GM12878 (cell line): Measurements from ENCODE around the gene EIF4ENIF1. TPM values are rescaled to one million over a fixed set of nuclear protein-coding genes. Genes with fewer than 3 reads are reported as not detected.

Source experiments
- ATAC-seq: fragments of 200-7000 bp; cut with Tn5 transposase; 3 replicates; pipeline ENCODE4 v1.9.1; 2020; ENCODE audit warnings: mild to moderate bottlenecking, moderate library complexity
- BruUV-seq: library from RNA; stranded (reverse); fragments of 400-500 nt; replicated peaks from 2 replicates; lab custom pipeline; 2021; lab: Mats Ljungman, UMichigan
- CTCF ChIA-PET: fragments of 300-600 bp; sonication (Branson Sonifier 250); formaldehyde crosslinking; extraction: SDS; loops from one replicate; lab custom pipeline; 2021; ENCODE audit warnings: inconsistent platforms; lab: Yijun Ruan, JAX
- POLR2A ChIA-PET: fragments of 350-600 bp; formaldehyde crosslinking; extraction: SDS; loops from one replicate; lab custom pipeline; 2021; ENCODE audit warnings: inconsistent platforms; lab: Charles Lee
- RAD21 ChIA-PET: fragments of 300-600 bp; sonication (Branson Sonifier 250); formaldehyde crosslinking; loops from one replicate; lab custom pipeline; 2023; ENCODE audit warnings: antibody characterized with exemption; ENCODE audit not compliant: unreplicated experiment; lab: Charles Lee
- SMC1A ChIA-PET: fragments of 300-600 bp; sonication (Branson Sonifier 250); formaldehyde crosslinking; loops from one replicate; lab custom pipeline; 2023; ENCODE audit not compliant: unreplicated experiment, uncharacterized antibody; lab: Charles Lee
- DNase-seq: peaks from one replicate; pipeline ENCODE4 v3.0.0-alpha.2; 2011; ENCODE audit warnings: low read depth, low spot score
- FAIRE-seq: peaks from 3 replicates; lab custom pipeline; 2011; peaks lifted over from hg19 to GRCh38; lab: Jason Lieb, UNC
- H2AFZ ChIP-seq: 2 replicates; pipeline ENCODE4 v1.6.0; 2011; ENCODE audit warnings: low read depth, low read length, control low read depth; ENCODE audit not compliant: control insufficient read depth
- H3K27ac ChIP-seq: 2 replicates; pipeline ENCODE4 v1.5.1; 2011; ENCODE audit warnings: control low read depth; ENCODE audit not compliant: control insufficient read depth, insufficient read depth
- H3K27me3 ChIP-seq, 2 experiments: replicated peaks in 1 of 2; 2 replicates each; pipeline versions ENCODE4 v1.6.0 to v1.6.1; 2011; ENCODE audit warnings: low read length in 1 of 2; ENCODE audit not compliant: control insufficient read depth in 2 of 2, insufficient read depth in 2 of 2
- H3K36me3 ChIP-seq, 2 experiments: 2 replicates each; pipeline ENCODE4 v1.5.1; 2011; ENCODE audit warnings: low read length in 1 of 2; ENCODE audit not compliant: control insufficient read depth in 2 of 2, insufficient read depth in 2 of 2
- H3K4me1 ChIP-seq: 2 replicates; pipeline ENCODE4 v1.6.1; 2011; ENCODE audit warnings: mild to moderate bottlenecking, low read length, moderate library complexity, mixed read lengths; ENCODE audit not compliant: control insufficient read depth, insufficient read depth
- H3K4me2 ChIP-seq: 2 replicates; pipeline ENCODE4 v1.6.0; 2011; ENCODE audit warnings: control low read depth; ENCODE audit not compliant: control insufficient read depth, insufficient read depth
- H3K4me3 ChIP-seq: fragments of 200-600 bp; sonication (generic); 2 replicates; pipeline ENCODE4 v1.5.1; 2016
- H3K79me2 ChIP-seq: 2 replicates; pipeline ENCODE4 v1.6.0; 2011; ENCODE audit warnings: low read length; ENCODE audit not compliant: control insufficient read depth, insufficient read depth
- H3K9ac ChIP-seq: 2 replicates; pipeline ENCODE4 v1.8.0; 2011; ENCODE audit warnings: low read length, control low read depth, mixed read lengths; ENCODE audit not compliant: control insufficient read depth, insufficient read depth
- H3K9me3 ChIP-seq: replicated peaks from 3 replicates; pipeline ENCODE4 v1.5.1; 2011; ENCODE audit warnings: mild to moderate bottlenecking, low read length; ENCODE audit not compliant: control insufficient read depth, insufficient read depth
- H4K20me1 ChIP-seq: 2 replicates; pipeline ENCODE4 v1.6.0; 2011; ENCODE audit not compliant: control insufficient read depth, insufficient read depth
- ATF7 ChIP-seq: fragments of 450-650 bp; IDR thresholded peaks from 2 replicates; pipeline ENCODE4 v1.6.1; 2016; ENCODE audit warnings: low read depth, mild to moderate bottlenecking
- BACH1 ChIP-seq: fragments of 450-650 bp; IDR thresholded peaks from 2 replicates; pipeline ENCODE4 v1.6.1; 2017; ENCODE audit warnings: mild to moderate bottlenecking, borderline replicate concordance
- BRCA1 ChIP-seq: IDR thresholded peaks from 2 replicates; pipeline ENCODE4 v1.6.1; 2011; ENCODE audit warnings: low read depth, low read length, improper control_type of control experiment
- CBFB ChIP-seq: IDR thresholded peaks from 2 replicates; pipeline ENCODE4 v1.6.1; 2016; ENCODE audit warnings: antibody characterized with exemption, low read depth
- CBX5 ChIP-seq: sonication (generic); IDR thresholded peaks from 2 replicates; pipeline ENCODE4 v1.6.1; 2016; ENCODE audit warnings: low read depth, moderate library complexity, mild to moderate bottlenecking, inconsistent platforms
- CHD1 ChIP-seq: IDR thresholded peaks from 2 replicates; pipeline ENCODE4 v1.6.1; 2012; ENCODE audit warnings: low read depth, low read length, improper control_type of control experiment
- CREB1 ChIP-seq: IDR thresholded peaks from 2 replicates; pipeline ENCODE4 v1.6.1; 2012; ENCODE audit warnings: low read depth, mild to moderate bottlenecking, inconsistent platforms
- E2F8 ChIP-seq: fragments of 450-650 bp; IDR thresholded peaks from 2 replicates; pipeline ENCODE4 v1.6.1; 2018; ENCODE audit warnings: mild to moderate bottlenecking, low read depth, moderate library complexity; ENCODE audit not compliant: partially characterized antibody
- EGR1 ChIP-seq, 2 experiments: IDR thresholded peaks; 1 replicate in 1 of 2; 2 replicates in 1 of 2; pipeline ENCODE4 v1.6.1; 2011 to 2012; ENCODE audit warnings: low read depth in 2 of 2, low read length in 2 of 2, borderline replicate concordance in 1 of 2, mild to moderate bottlenecking in 1 of 2, moderate library complexity in 1 of 2
- GATAD2B ChIP-seq: fragments of 450-650 bp; conservative IDR thresholded peaks from 2 replicates; pipeline ENCODE4 v1.6.1; 2017; ENCODE audit warnings: low read depth, mild to moderate bottlenecking, moderate library complexity
- HCFC1 ChIP-seq: fragments of 150-350 bp; IDR thresholded peaks from 2 replicates; pipeline ENCODE4 v1.6.1; 2014; ENCODE audit warnings: low read length
- HDGF ChIP-seq: fragments of 450-650 bp; IDR thresholded peaks from 2 replicates; pipeline ENCODE4 v1.6.1; 2016; ENCODE audit warnings: antibody characterized with exemption
- IRF4 ChIP-seq: IDR thresholded peaks from 2 replicates; pipeline ENCODE4 v1.6.1; 2011; ENCODE audit warnings: low read depth, low read length
- MYB ChIP-seq: fragments of 150-350 bp; IDR thresholded peaks from 2 replicates; pipeline ENCODE4 v1.6.1; 2014; ENCODE audit warnings: mild to moderate bottlenecking, low read depth, low read length, borderline replicate concordance
- NFIC ChIP-seq: IDR thresholded peaks from 2 replicates; pipeline ENCODE4 v1.6.1; 2012; ENCODE audit warnings: low read depth, mild to moderate bottlenecking, inconsistent platforms, low read length, moderate library complexity
- NR2C1 ChIP-seq: fragments of 450-650 bp; IDR thresholded peaks from 2 replicates; pipeline ENCODE4 v1.6.1; 2017; ENCODE audit warnings: antibody characterized with exemption, mild to moderate bottlenecking, moderate library complexity
- NRF1 ChIP-seq: conservative IDR thresholded peaks from 2 replicates; pipeline ENCODE4 v1.6.1; 2011; ENCODE audit warnings: mild to moderate bottlenecking, low read depth, low read length, improper control_type of control experiment
- POLR2A ChIP-seq: IDR thresholded peaks from 2 replicates; pipeline ENCODE4 v1.6.1; 2011; ENCODE audit warnings: low read depth, mild to moderate bottlenecking, low read length
- RCOR1 ChIP-seq: conservative IDR thresholded peaks from 2 replicates; pipeline ENCODE4 v1.6.1; 2012; ENCODE audit warnings: low read depth, low read length, improper control_type of control experiment
- RFX5 ChIP-seq: IDR thresholded peaks from 2 replicates; pipeline ENCODE4 v1.6.1; 2011; ENCODE audit warnings: low read depth, low read length, improper control_type of control experiment
- SMC3 ChIP-seq: IDR thresholded peaks from 2 replicates; pipeline ENCODE4 v1.6.1; 2011; ENCODE audit warnings: low read length, improper control_type of control experiment, borderline replicate concordance
- STAT3 ChIP-seq: IDR thresholded peaks from 2 replicates; pipeline ENCODE4 v1.6.1; 2011; ENCODE audit warnings: low read depth, low read length, improper control_type of control experiment
- TCF12 ChIP-seq: IDR thresholded peaks from 2 replicates; pipeline ENCODE4 v1.6.1; 2011; ENCODE audit warnings: low read depth, mild to moderate bottlenecking, low read length
- ZNF217 ChIP-seq: fragments of 450-650 bp; IDR thresholded peaks from 2 replicates; pipeline ENCODE4 v1.6.1; 2017; ENCODE audit warnings: antibody characterized with exemption, mild to moderate bottlenecking
- WGBS: methylation state at CpG from one replicate; pipeline ENCODE4 v1.1.6; 2016; ENCODE audit warnings: low lambda C conversion rate; ENCODE audit not compliant: insufficient replicate concordance, insufficient coverage; ENCODE audit errors: missing lambda C conversion rate; 5-methylcytosine and 5-hydroxymethylcytosine counted together
- in situ Hi-C: fragments of 300-500 bp; cut with MboI; formaldehyde crosslinking; loops from 9 replicates; pipeline ENCODE4 v1.14.3; 2018; ENCODE audit warnings: mixed read lengths
- intact Hi-C: fragments of 100-400 bp; cut with micrococcal nuclease; formaldehyde crosslinking; loops from one replicate; pipeline ENCODE4 v1.14.2; 2022; ENCODE audit not compliant: unreplicated experiment
- polyA plus RNA-seq, 11 experiments: library from polyadenylated mRNA; depleted of rRNA in 4 of 11; unstranded in 6 of 11; stranded (reverse) in 5 of 11; fragments of >200 nt; fragmentation: Nextera tagmentation in 4 of 11; fragmentation: Illumina TruSeq in 1 of 11; extraction: Ambion mirVana in 4 of 11; extraction: Trizol in 1 of 11; gene quantifications; 1 replicate in 1 of 11; 2 replicates in 10 of 11; pipeline versions ENCODE4 v1.2.1 to v1.2.3, GENCODE V29; 2011 to 2016; ENCODE audit warnings: inconsistent platforms in 2 of 11, missing spikeins in 2 of 11, low read depth in 1 of 11
- total RNA-seq, 4 experiments: library from RNA; depleted of rRNA in 3 of 4; stranded (reverse); fragments of >200 nt in 3 of 4; fragmentation: Illumina TruSeq in 1 of 4; extraction: Trizol in 1 of 4; gene quantifications; 2 replicates each; pipeline versions ENCODE4 v1.2.1 to v1.2.3, GENCODE V29; 2013 to 2021

The EIF4ENIF1 gene
- total and polyA plus RNA-seq, 10 of the 15 experiments (the other 5 are each of a cell fraction or from before 2014, with no cell fraction given): 4.4 to 43.7 (median 24.4) TPM

DNA sequence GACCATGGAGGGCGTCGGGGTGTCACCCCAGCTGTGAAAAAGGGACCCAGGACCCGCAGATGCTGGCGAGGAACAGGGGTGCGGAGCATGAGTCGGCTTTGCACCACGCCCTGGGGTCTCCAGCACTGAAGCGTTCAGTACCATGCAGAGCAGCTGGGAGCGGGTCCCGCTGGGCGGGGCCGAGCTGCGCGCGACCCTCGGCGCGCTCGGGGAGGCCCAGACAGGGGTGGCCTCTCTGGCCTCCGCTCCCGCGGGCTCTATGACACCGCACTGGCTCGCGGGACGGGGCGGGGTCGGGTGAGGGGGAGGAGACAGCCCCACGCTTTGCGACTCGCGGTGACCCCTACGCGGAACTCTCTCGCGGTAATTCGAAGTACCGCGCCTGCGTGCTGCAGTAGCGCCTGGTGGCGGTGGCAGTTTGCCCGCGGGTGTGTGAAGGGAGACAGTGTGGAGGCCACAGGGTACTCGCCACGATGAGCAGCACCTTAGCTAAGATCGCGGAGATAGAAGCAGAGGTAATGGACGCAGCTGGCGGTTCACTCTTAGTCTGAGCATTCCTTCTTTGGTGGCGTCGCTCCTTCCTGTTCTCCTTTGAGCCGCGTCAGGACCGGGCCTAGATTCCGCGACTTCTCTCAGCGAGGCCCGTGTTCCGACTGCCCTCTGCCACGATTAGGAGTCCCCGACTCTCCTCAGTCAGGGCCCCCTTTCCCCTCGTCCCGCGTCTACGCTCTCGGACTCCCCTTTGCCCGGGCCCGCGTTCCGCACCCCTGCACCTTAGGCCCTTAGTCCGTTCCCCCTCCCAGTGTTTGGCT lies 90.2 kb downstream of the EIF4ENIF1 start, which contains the start of gene DRG1:
TSS of gene DRG1 (plus strand) at position 394 of the 812 bp plus-strand sequence. CDS start at position 474, 80 bp downstream.
- BruUV-seq: TSS peak; percentile 81
- Histone ChIP-seq H2AFZ (peak within 1 kb of the TSS; percentile 97), H3K79me2 (peaks cover 41% of the 10 kb centered on the region), H3K9me3 (no peaks in the 10 kb centered on the region), H3K27me3 (no peaks in the 10 kb centered on the region), H4K20me1 (no peaks in the 10 kb centered on the region), H3K4me2 (peak within 1 kb of the TSS; percentile 94), H3K36me3 (peaks cover 0 to 12% of the 10 kb centered on the region in 2 experiments), H3K4me1 (peaks cover 3% of the 10 kb centered on the region; the same call in 1 of the 2 replicates), H3K27ac (peak within 1 kb of the TSS; percentile 92), H3K4me3 (peak within 1 kb of the TSS; percentile 95), H3K9ac (peak within 1 kb of the TSS; percentile 99)
- intact Hi-C loops (loop anchor here (5.0 kb wide), 1 partner anchor 52 kb away; the partner anchor contains the start of gene PATZ1), in situ Hi-C loops (loop anchor here (5.0 kb wide), 1 partner anchor 52 kb away; the partner anchor contains the start of gene PATZ1)
- DNase-seq (peak; percentile 85), ATAC-seq (peak; percentile 99), FAIRE-seq (peak; percentile 64)
- ChIA-PET CTCF (interaction anchor here (1.5 to 1.7 kb wide), 2 partner anchors 10 to 55 kb away, joined by 4 read pairs; no protein-coding TSS in a partner anchor), SMC1A (no interaction called here), RAD21 (no interaction called here), POLR2A (interaction anchor here (0.5 to 2.1 kb wide), 6 partner anchors 14 to 1632 kb away, joined by 3 to 8 read pairs (median 4); partner anchors contain the start of genes PATZ1, PIK3IP1, UQCR10 and ZMAT5)
- under 1% methylated on average over 70 of the region's 72 CpGs for WGBS
- peak; percentile 45 for TF ChIP-seq HCFC1
- peak; percentile 26 for TF ChIP-seq E2F8
- TF ChIP-seq GATAD2B: peak; percentile 81
- TF ChIP-seq NR2C1: peak; percentile 89
- no peak for TF ChIP-seq SMC3
- 0 out of 2 replicates have a peak, but pooled peaks have one; percentile 4 for TF ChIP-seq IRF4
- TF ChIP-seq NRF1: peak; percentile 47
- TF ChIP-seq ATF7: no peak
- TF ChIP-seq HDGF: no peak
- TF ChIP-seq CREB1: peak; percentile 56
- TF ChIP-seq CBX5: no peak
- TF ChIP-seq STAT3: no peak
- TF ChIP-seq BRCA1: peak; percentile 65
- 0 out of 2 replicates have a peak, but pooled peaks have one; percentile 11 for TF ChIP-seq RFX5
- 0 out of 2 replicates have a peak, but pooled peaks have one; percentile 45 for TF ChIP-seq RCOR1
- TF ChIP-seq MYB: peak; percentile 50; the same call in 1 of the 2 replicates
- TF ChIP-seq ZNF217: no peak
- TF ChIP-seq CHD1: 0 out of 2 replicates have a peak, but pooled peaks have one; percentile 58
- peak in 1 of 2 experiments; percentile 37; a peak in 1 of 3 replicates for TF ChIP-seq EGR1 (IDR thresholded peaks at IDR 0.05; ENCODE audit: borderline replicate concordance in 1 of 2, low read depth in 2 of 2, low read length in 2 of 2)
- TF ChIP-seq TCF12: peak; percentile 29; the same call in 1 of the 2 replicates
- TF ChIP-seq BACH1: peak; percentile 59; the same call in 1 of the 2 replicates
- peak; percentile 86 for TF ChIP-seq CBFB
- peak; percentile 99 for TF ChIP-seq POLR2A
- TF ChIP-seq NFIC: no peak; the same call in 1 of the 2 replicates
